ENCODE measurements around the gene PDIA3. TPM values are rescaled to one million over a fixed set of nuclear protein-coding genes. Genes with fewer than 3 reads are reported as not detected.
A peak's percentile ranks its signal among the peaks of the same experiment; 100 is the strongest.
"Not testable (repeated sequence)": the region's sequence is repeated elsewhere in the genome, so short reads cannot be mapped to it uniquely, and the experiment has no call there.

PDIA3 gene
- total RNA-seq, 1 donor from 2014 or later = 777 TPM

DNA sequence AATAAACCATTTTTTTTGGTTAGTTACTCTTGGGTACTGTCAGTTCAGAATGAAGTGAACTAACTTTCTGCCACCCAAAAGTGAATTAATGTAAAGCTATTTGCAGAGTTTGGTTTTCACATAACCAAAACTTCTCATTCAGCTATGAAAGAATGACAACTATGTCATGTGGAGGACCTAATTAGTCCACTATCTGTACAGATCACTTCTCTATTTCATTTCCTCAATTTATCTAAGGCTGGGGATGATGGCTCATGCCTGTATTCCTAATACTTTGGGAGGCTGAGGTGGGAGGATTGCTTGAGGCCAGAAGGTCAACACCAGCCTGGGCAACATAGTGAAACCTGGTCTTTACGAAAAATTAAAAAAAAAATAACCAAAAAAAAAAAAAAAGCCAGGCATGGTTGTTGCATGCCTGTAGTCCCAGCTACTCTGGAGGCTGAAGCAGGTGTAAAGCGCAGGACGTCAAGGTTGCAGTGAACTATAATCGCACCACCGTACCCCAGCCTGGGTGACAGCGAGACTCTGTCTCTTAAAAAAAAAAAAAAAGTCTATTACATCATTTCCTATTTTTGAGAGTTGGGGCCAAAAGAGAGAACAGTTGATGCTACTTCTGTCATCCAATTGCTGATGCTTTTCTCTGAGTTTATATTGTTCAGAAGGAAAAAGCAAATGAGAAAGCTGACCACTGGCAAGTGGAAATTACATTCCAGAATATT lies 62.9 kb downstream of the PDIA3 start:
- Mint-ChIP-seq H3K27me3 (ENCODE audit: low read depth, unreplicated experiment) (no peaks in the 10 kb centered on the region), H3K4me1 (ENCODE audit: low read depth, unreplicated experiment) (peaks cover 2% of the 10 kb centered on the region), H3K4me3 (ENCODE audit: unreplicated experiment) (no peak overlapping the region), H3K27ac (ENCODE audit: unreplicated experiment) (no peak overlapping the region), H3K9me3 (ENCODE audit: unreplicated experiment) (no peaks in the 10 kb centered on the region), H3K36me3 (ENCODE audit: low read depth, unreplicated experiment) (peaks cover 18% of the 10 kb centered on the region)
- Histone ChIP-seq H2AFZ (ENCODE audit: low read depth, low read length) (no peak overlapping the region), H3K4me1 (ENCODE audit: insufficient read depth, low read length) (no peaks in the 10 kb centered on the region), H3K79me2 (ENCODE audit: insufficient read depth, low read length) (no peaks in the 10 kb centered on the region), H3K4me2 (ENCODE audit: low read length) (no peak overlapping the region), H3K4me3 (ENCODE audit: insufficient read depth, low read depth, low read length) (no peak overlapping the region), H3K36me3 (ENCODE audit: insufficient read depth, low read length) (peaks cover 61% of the 10 kb centered on the region), H3K27ac (ENCODE audit: low read depth, low read length) (no peak overlapping the region), H3K27me3 (ENCODE audit: insufficient read depth, low read length) (no peaks in the 10 kb centered on the region), H3K9ac (ENCODE audit: low read length) (no peak overlapping the region), H3K9me3 (ENCODE audit: insufficient read depth, low read depth, low read length) (no peaks in the 10 kb centered on the region), H4K20me1 (ENCODE audit: insufficient read depth, low read length) (no peaks in the 10 kb centered on the region)
- no peak for TF ChIP-seq EZH2 (IDR thresholded peaks at IDR 0.05; ENCODE audit: insufficient read depth, low read length)
- no peak for TF ChIP-seq CTCF (IDR thresholded peaks at IDR 0.05; ENCODE audit: insufficient read depth, low read depth, low read length)
- DNase-seq (ENCODE audit: low read depth) (no peak), FAIRE-seq (no peak)

DNA sequence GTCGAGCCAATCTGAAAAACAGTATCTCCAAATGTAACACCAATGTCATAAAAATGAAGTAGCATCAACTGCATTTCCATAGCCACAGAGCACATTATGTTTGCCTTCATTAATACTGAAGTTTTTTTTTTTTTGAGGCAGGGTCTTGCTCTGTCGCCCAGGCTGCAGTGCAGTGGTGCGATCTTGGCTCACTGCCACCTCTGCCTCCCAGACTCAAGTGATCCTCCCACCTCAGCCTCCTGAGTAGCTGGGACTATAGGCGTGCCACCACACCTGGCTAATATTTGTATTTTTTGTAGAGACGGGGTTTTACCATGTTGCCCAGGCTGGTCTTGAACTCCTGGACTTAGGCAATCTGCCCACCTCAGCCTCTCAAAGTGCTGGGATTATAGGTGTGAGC lies 68.8 kb downstream of the PDIA3 start:
- not testable (repeated sequence) for H3K9me3 Mint-ChIP-seq (ENCODE audit: unreplicated experiment); H3K4me1 ChIP-seq (ENCODE audit: insufficient read depth, low read length); H3K27ac Mint-ChIP-seq (ENCODE audit: unreplicated experiment); H3K9me3 ChIP-seq (ENCODE audit: insufficient read depth, low read depth, low read length); H3K9ac ChIP-seq (ENCODE audit: low read length); H3K27me3 ChIP-seq (ENCODE audit: insufficient read depth, low read length); H3K27me3 Mint-ChIP-seq (ENCODE audit: low read depth, unreplicated experiment); H3K4me2 ChIP-seq (ENCODE audit: low read length); H3K4me3 ChIP-seq (ENCODE audit: insufficient read depth, low read depth, low read length); H2AFZ ChIP-seq (ENCODE audit: low read depth, low read length); DNase-seq (ENCODE audit: low read depth); FAIRE-seq; H3K4me1 Mint-ChIP-seq (ENCODE audit: low read depth, unreplicated experiment); H3K4me3 Mint-ChIP-seq (ENCODE audit: unreplicated experiment); H3K27ac ChIP-seq (ENCODE audit: low read depth, low read length)
- peaks cover 16% of the 10 kb centered on the region for H3K36me3 Mint-ChIP-seq (ENCODE audit: low read depth, unreplicated experiment)
- H4K20me1 ChIP-seq (ENCODE audit: insufficient read depth, low read length) = peaks cover 20% of the 10 kb centered on the region
- peaks cover 40% of the 10 kb centered on the region for H3K36me3 ChIP-seq (ENCODE audit: insufficient read depth, low read length)
- H3K79me2 ChIP-seq (ENCODE audit: insufficient read depth, low read length) = peaks cover 28% of the 10 kb centered on the region

- Mint-ChIP-seq H3K9me3 (ENCODE audit: unreplicated experiment) (no peaks in the 10 kb centered on the region), H3K36me3 (ENCODE audit: low read depth, unreplicated experiment) (peaks cover 4% of the 10 kb centered on the region), H3K4me3 (ENCODE audit: unreplicated experiment) (peak overlapping the region; percentile 68), H3K27ac (ENCODE audit: unreplicated experiment) (peak overlapping the region; percentile 87), H3K27me3 (ENCODE audit: low read depth, unreplicated experiment) (no peaks in the 10 kb centered on the region), H3K4me1 (ENCODE audit: low read depth, unreplicated experiment) (peaks cover 9% of the 10 kb centered on the region)
- Histone ChIP-seq H3K4me1 (ENCODE audit: insufficient read depth, low read length) (peaks cover 7% of the 10 kb centered on the region), H3K79me2 (ENCODE audit: insufficient read depth, low read length) (peaks cover 69% of the 10 kb centered on the region), H3K9ac (ENCODE audit: low read length) (no peak overlapping the region), H3K27ac (ENCODE audit: low read depth, low read length) (no peak overlapping the region), H2AFZ (ENCODE audit: low read depth, low read length) (no peak overlapping the region), H3K27me3 (ENCODE audit: insufficient read depth, low read length) (no peaks in the 10 kb centered on the region), H4K20me1 (ENCODE audit: insufficient read depth, low read length) (peaks cover 25% of the 10 kb centered on the region), H3K36me3 (ENCODE audit: insufficient read depth, low read length) (peaks cover 10% of the 10 kb centered on the region), H3K4me2 (ENCODE audit: low read length) (peak overlapping the region; percentile 20), H3K4me3 (ENCODE audit: insufficient read depth, low read depth, low read length) (no peak overlapping the region), H3K9me3 (ENCODE audit: insufficient read depth, low read depth, low read length) (no peaks in the 10 kb centered on the region)
- TF ChIP-seq CTCF (IDR thresholded peaks at IDR 0.05; ENCODE audit: insufficient read depth, low read depth, low read length) (no peak), EZH2 (IDR thresholded peaks at IDR 0.05; ENCODE audit: insufficient read depth, low read length) (no peak)
- DNase-seq (ENCODE audit: low read depth) (no peak), FAIRE-seq (no peak)
Measured at GRCh38 chr15:43821505-43821904, 75.3 kb downstream of the PDIA3 start.

Small RNA genes lying within 50 kb of the gene (microRNA-seq; reads per million reads assigned to microRNA genes)
- not detected for gene MIR1282

Other genes with a start within 250 kb of the PDIA3 start
- 138 and 142 TPM in 2 replicates for gene MAP1A, start 228.8 kb upstream of the PDIA3 start, total RNA-seq
- 21.4 and 26.0 TPM in 2 replicates for gene PPIP5K1, start 156.2 kb upstream of the PDIA3 start, total RNA-seq
- 0.72 and 0.89 TPM in 2 replicates for gene CKMT1B, start 152.4 kb upstream of the PDIA3 start, total RNA-seq
- gene STRC, start 127.6 kb upstream of the PDIA3 start, total RNA-seq = 0.25 and 0.29 TPM in 2 replicates
- gene CATSPER2, start 97.6 kb upstream of the PDIA3 start, total RNA-seq = 2.0 and 3.3 TPM in 2 replicates
- 1.2 TPM in 2 replicates for gene CKMT1A, start 52.6 kb upstream of the PDIA3 start, total RNA-seq
- gene ELL3, start 30.5 kb downstream of the PDIA3 start, total RNA-seq = 3.2 and 3.8 TPM in 2 replicates
- 933 and 945 TPM in 2 replicates for gene SERF2, start 45.9 kb downstream of the PDIA3 start, total RNA-seq
- 0.30 TPM in 1 of 2 replicates, not detected in the other for gene SERINC4, start 53.8 kb downstream of the PDIA3 start, total RNA-seq
- gene HYPK, start 54.2 kb downstream of the PDIA3 start, total RNA-seq = 13.7 and 15.7 TPM in 2 replicates
- gene MFAP1, start 78.3 kb downstream of the PDIA3 start, total RNA-seq = 33.1 and 35.2 TPM in 2 replicates
- gene WDR76, start 80.6 kb downstream of the PDIA3 start, total RNA-seq = 0.73 and 1.0 TPM in 2 replicates